ENCODE measurements around the gene ARID3C. TPM values are rescaled to one million over a fixed set of nuclear protein-coding genes. Genes with fewer than 3 reads are reported as not detected.
A peak's percentile ranks its signal among the peaks of the same experiment; 100 is the strongest.

Gene ARID3C
- total RNA-seq, 4 donors from 2014 or later: 0.53 TPM; not detected in 3

DNA sequence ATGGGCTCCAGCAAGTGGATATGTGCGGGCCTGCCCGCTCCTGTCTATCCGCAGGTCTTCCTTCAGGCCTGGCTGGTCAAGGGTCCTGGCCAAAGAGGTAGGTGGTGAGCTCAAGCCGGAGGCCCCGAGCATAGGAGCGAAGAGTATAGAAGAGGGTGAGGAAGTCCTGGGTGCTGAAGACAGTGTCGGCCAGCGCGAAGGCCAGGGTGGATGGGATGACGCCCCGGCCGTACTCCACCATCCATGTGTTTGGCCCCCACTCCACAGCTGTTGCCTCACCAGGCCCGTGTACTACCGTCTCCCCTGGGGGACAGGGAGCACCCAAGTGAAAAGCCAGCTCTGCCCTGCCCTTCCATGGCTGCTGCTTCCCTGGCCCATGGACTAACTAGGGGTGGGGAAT lies 6.7 kb upstream of the ARID3C start:
- H3K4me3 ChIP-seq: no peak overlapping the region
- H3K4me1 ChIP-seq: peaks cover 0 to 26% (median 10%) of the 10 kb centered on the region in 4 donors
- no peaks in the 10 kb centered on the region for H3K9me3 ChIP-seq
- DNase-seq: no peak
- no peak overlapping the region for H3K27ac ChIP-seq
- TF ChIP-seq, protein P1, sequence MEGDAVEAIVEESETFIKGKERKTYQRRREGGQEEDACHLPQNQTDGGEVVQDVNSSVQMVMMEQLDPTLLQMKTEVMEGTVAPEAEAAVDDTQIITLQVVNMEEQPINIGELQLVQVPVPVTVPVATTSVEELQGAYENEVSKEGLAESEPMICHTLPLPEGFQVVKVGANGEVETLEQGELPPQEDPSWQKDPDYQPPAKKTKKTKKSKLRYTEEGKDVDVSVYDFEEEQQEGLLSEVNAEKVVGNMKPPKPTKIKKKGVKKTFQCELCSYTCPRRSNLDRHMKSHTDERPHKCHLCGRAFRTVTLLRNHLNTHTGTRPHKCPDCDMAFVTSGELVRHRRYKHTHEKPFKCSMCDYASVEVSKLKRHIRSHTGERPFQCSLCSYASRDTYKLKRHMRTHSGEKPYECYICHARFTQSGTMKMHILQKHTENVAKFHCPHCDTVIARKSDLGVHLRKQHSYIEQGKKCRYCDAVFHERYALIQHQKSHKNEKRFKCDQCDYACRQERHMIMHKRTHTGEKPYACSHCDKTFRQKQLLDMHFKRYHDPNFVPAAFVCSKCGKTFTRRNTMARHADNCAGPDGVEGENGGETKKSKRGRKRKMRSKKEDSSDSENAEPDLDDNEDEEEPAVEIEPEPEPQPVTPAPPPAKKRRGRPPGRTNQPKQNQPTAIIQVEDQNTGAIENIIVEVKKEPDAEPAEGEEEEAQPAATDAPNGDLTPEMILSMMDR (IDR thresholded peaks at IDR 0.05): no peak
- TF ChIP-seq POLR2A (IDR thresholded peaks at IDR 0.05): no peak
- H3K36me3 ChIP-seq: peaks cover 0 to 10% (median 0%) of the 10 kb centered on the region in 3 donors
- no peaks in the 10 kb centered on the region for H3K27me3 ChIP-seq

DNA sequence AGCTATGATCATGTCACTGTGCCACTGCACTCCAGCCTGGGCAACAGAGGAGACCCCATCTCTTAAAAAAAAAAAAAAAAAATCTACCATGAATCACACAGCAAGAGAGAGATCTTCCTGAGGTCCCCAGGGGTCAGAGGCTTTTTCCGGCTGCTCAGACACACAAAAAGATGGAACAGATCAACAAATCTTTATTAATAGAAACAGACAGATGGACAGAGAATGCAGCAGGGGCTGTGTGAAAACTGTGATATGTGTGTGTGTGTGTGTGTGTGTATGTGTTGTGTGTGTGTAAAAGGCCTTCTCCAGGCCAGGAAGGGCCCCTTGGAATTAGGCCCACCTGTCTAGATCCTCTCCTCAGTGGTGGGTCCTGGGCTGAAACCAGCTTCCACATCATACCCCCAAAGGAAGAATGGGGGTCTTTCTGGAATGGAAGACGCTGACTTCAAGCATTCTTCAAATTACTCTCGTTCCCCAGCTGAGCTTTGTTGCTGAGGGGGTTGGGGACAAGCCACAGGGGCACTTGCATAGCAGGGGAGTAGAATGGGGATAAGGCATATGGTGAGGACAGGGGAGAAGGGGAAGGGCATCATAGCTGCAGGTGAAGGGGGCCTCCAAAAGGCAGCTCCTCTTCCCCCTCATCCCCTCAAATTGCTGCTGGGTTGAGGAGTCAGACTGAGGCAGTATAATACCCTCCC lies 5.8 kb upstream of the ARID3C start:
- peaks cover 0 to 2% of the 10 kb centered on the region in 2 donors for H3K27me3 ChIP-seq
- peaks cover 0 to 26% (median 10%) of the 10 kb centered on the region in 4 donors for H3K4me1 ChIP-seq
- TF ChIP-seq POLR2A (IDR thresholded peaks at IDR 0.05): no peak
- TF ChIP-seq, protein P1 (IDR thresholded peaks at IDR 0.05): no peak
- peaks cover 0 to 10% (median 0%) of the 10 kb centered on the region in 3 donors for H3K36me3 ChIP-seq
- H3K27ac ChIP-seq: no peak overlapping the region
- no peak overlapping the region for H3K4me3 ChIP-seq
- no peak for DNase-seq
- no peaks in the 10 kb centered on the region for H3K9me3 ChIP-seq

DNA sequence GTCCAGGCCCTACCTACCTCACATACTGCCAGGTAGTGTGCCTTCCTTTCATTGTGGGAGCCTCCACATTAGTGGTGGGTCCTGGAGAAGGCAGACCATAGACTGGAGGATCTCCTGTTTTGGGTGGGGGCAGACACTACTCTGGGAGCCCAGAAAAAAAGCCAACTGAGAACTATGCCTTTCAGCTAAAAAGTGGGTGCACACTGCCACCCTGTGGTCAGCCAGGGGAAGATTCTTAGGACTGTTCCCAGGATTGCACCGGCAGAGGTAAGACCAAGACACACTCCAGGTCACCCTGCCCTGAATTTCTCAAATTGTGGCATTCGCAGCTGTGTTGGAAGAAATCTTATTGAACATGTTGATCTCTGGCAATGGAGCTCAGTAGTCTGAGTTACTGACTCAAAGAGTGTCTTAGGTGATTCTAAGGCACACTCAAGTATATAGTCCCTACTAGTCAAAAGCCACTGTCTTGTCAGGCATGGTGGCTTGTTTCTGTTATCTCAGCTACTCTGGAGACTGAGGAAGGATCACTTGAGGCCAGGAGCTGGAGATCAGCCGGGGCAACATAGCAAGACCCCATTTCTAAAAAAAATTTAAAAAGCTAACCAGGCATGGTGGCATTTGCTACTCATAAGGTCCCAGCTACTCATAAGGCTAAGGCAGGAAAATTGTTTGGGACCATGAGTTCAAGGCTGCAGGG lies 5.1 kb upstream of the ARID3C start:
- no peak overlapping the region for H3K4me3 ChIP-seq
- DNase-seq: peak; percentile 54 to 83 (median 79)
- H3K4me1 ChIP-seq: peaks cover 0 to 32% (median 13%) of the 10 kb centered on the region in 4 donors
- TF ChIP-seq, protein P1 (IDR thresholded peaks at IDR 0.05): peak; percentile 70 to 87 (median 78)
- TF ChIP-seq POLR2A (IDR thresholded peaks at IDR 0.05): no peak
- peaks cover 0 to 9% of the 10 kb centered on the region in 2 donors for H3K27me3 ChIP-seq
- H3K36me3 ChIP-seq: peaks cover 0 to 10% (median 0%) of the 10 kb centered on the region in 3 donors
- no peak overlapping the region for H3K27ac ChIP-seq
- H3K9me3 ChIP-seq: no peaks in the 10 kb centered on the region

DNA sequence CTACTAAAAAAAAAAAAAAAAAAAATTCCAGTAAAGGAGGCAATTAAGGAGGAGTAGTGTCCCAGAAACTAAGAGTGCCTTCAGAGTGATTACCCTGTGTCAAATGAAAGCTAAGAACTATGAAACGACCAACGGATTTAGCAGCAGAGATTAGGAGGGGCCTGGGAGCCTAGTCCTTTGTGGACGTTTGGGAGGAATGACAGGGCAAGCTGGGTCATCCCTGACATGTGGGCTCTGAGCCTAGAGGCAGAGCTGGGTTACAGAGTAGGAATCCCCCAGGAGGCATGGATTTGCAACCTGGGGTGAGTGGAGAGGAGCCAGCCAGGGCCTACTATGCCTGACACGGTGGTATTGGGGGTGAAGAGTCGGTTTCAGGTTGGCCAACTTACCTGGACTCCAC lies 4.3 kb upstream of the ARID3C start:
- peaks cover 0 to 34% (median 17%) of the 10 kb centered on the region in 4 donors for H3K4me1 ChIP-seq
- H3K27me3 ChIP-seq: peaks cover 0 to 15% of the 10 kb centered on the region in 2 donors
- H3K27ac ChIP-seq: no peak overlapping the region
- no peak overlapping the region for H3K4me3 ChIP-seq
- H3K36me3 ChIP-seq: peaks cover 0 to 10% (median 0%) of the 10 kb centered on the region in 3 donors
- no peak for DNase-seq
- H3K9me3 ChIP-seq: no peaks in the 10 kb centered on the region
- TF ChIP-seq POLR2A (IDR thresholded peaks at IDR 0.05): no peak
- TF ChIP-seq, protein P1 (IDR thresholded peaks at IDR 0.05): no peak

DNA sequence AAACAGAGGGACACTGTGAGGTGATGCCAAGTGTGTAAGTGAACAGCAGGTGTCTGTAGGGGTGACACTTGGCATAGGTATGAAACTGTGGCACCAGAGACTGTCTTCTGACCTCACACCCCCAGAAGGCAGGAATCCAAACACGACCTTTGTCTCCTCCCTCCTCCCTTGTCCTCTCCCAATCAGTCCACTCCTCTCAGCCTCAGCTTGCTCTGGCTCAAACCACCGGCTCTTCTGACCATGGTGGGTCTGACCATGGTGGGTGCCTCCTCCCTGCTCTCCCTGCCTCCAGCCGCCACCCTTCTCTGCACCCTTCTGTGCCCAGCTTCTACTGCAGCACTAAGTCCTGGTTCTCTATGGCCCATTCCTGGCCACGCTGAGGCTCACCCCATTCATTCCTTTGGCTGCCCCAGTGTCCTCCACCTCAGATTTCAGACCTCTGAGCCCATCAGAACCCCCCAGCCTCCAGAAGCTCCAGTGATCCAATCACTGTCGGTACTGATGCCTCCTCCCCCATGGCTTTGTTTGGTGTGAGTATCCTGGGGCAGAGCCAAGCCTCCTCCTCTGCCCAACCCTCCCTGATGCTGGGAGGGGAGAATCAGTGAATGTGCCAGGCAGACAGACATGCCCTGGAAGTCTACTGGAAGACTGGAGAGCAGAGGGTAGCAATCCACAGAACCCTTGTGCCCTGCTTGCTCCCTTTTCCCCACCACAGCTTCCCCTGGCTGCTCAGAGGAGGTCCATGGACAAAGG lies 1.7 kb upstream of the ARID3C start:
- peaks cover 0 to 41% of the 10 kb centered on the region in 2 donors for H3K27me3 ChIP-seq

More for the DNA sequence above, 1.7 kb upstream of the ARID3C start:
- Histone ChIP-seq H3K36me3 (peaks cover 0 to 10% (median 0%) of the 10 kb centered on the region in 3 donors), H3K27ac (no peak overlapping the region), H3K9me3 (no peaks in the 10 kb centered on the region), H3K4me1 (peaks cover 0 to 20% (median 7%) of the 10 kb centered on the region in 4 donors), H3K4me3 (no peak overlapping the region)
- DNase-seq: no peak
- TF ChIP-seq, protein P1 (IDR thresholded peaks at IDR 0.05): no peak
- TF ChIP-seq POLR2A (IDR thresholded peaks at IDR 0.05): no peak
